ENCODE data around the gene FERD3L.

DNA sequence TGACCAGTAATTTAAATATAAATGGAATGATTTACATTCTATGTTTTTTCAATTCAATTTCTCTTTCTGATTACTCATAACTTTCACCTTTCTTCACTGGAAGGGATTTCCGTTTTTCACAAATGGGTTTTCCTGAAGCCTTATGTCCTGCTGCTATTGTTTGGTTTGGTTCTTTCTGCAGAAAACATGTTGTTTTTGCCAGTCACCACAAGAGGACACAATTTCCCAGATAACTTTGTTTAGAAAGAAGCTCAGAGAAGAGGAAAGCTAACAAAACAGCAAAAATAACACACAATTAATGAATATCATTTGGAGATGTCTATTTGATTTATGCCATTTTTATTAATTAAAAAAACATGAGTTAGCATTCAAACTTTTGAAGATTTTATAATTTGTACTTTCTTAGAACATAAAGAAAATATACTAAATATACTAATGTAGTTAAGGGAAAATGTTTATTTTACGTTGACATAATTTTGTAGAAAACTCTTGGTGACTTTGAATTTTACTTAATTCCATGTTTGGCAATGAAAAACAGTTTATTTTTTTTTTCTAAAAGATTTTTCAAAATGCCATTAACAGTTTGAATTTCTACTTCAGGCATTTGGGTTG is 23.1 kb downstream of the FERD3L start:
- no peak for TF ChIP-seq POLR2AphosphoS5 (IDR thresholded peaks at IDR 0.05)
- TF ChIP-seq, protein P1, sequence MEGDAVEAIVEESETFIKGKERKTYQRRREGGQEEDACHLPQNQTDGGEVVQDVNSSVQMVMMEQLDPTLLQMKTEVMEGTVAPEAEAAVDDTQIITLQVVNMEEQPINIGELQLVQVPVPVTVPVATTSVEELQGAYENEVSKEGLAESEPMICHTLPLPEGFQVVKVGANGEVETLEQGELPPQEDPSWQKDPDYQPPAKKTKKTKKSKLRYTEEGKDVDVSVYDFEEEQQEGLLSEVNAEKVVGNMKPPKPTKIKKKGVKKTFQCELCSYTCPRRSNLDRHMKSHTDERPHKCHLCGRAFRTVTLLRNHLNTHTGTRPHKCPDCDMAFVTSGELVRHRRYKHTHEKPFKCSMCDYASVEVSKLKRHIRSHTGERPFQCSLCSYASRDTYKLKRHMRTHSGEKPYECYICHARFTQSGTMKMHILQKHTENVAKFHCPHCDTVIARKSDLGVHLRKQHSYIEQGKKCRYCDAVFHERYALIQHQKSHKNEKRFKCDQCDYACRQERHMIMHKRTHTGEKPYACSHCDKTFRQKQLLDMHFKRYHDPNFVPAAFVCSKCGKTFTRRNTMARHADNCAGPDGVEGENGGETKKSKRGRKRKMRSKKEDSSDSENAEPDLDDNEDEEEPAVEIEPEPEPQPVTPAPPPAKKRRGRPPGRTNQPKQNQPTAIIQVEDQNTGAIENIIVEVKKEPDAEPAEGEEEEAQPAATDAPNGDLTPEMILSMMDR (IDR thresholded peaks at IDR 0.05): peak; percentile 29 to 54 (median 37)
